Breast epithelium (tissue), 4 donors: ENCODE data around the gene ARHGEF4. TPM values are rescaled to one million over a fixed set of nuclear protein-coding genes. Genes with fewer than 3 reads are reported as not detected.

ENCODE experiments used
- DNase-seq, 2 donors: peaks; one replicate each; pipeline ENCODE4 v3.0.0-alpha.2; 2019; ENCODE audit warnings: low spot score in 2 of 2
- H3K27ac ChIP-seq, 2 donors: fragments of 200-600 bp; sonication (generic) in 1 of 2; one replicate each; pipeline ENCODE4 v1.5.1; 2016 to 2019; ENCODE audit warnings: mild to moderate bottlenecking in 1 of 2
- H3K27me3 ChIP-seq, 2 donors: fragments of 200-600 bp; sonication (generic) in 1 of 2; one replicate each; pipeline versions ENCODE4 v1.5.1 to v1.6.0; 2017 to 2019; ENCODE audit warnings: control low read depth in 1 of 2, mild to moderate bottlenecking in 1 of 2
- H3K36me3 ChIP-seq: fragments of 200-600 bp; one replicate; pipeline ENCODE4 v1.5.1; 2019
- H3K4me1 ChIP-seq, 2 donors: fragments of 200-600 bp; sonication (generic); one replicate each; pipeline ENCODE4 v1.5.1; 2016 to 2019; ENCODE audit warnings: control low read depth in 1 of 2
- H3K4me3 ChIP-seq, 3 donors: fragments of 200-600 bp; sonication (generic); 1 replicate in 2 of 3; 2 replicates in 1 of 3; pipeline ENCODE4 v1.5.1; 2016 to 2019; ENCODE audit warnings: mild to moderate bottlenecking in 3 of 3, moderate library complexity in 2 of 3
- H3K9me3 ChIP-seq, 2 donors: fragments of 200-600 bp; sonication (generic) in 1 of 2; one replicate each; pipeline ENCODE4 v1.5.1; 2016 to 2019; ENCODE audit warnings: control low read depth in 1 of 2
- POLR2A ChIP-seq: fragments of 450-650 bp; IDR thresholded peaks from one replicate; pipeline ENCODE4 v1.6.1; 2016; ENCODE audit warnings: antibody characterized with exemption, mild to moderate bottlenecking, moderate library complexity
- POLR2AphosphoS5 ChIP-seq, 3 donors: sonication (generic); formaldehyde crosslinking; IDR thresholded peaks; one replicate each; pipeline ENCODE4 v1.6.1; 2017; ENCODE audit warnings: antibody characterized with exemption in 3 of 3
- intact Hi-C: fragments of 100-400 bp; cut with DNase I; formaldehyde crosslinking; loops from one replicate; pipeline ENCODE4 v1.15.1; 2023; ENCODE audit warnings: low total_unique reads
- total RNA-seq, 3 donors: library from RNA; depleted of rRNA; stranded (reverse); fragments of >200 nt; gene quantifications; one replicate each; pipeline ENCODE4 v1.1.0, GENCODE V29; 2016
- TF ChIP-seq, protein P1 (sequence below), 3 donors: fragments of 450-650 bp; IDR thresholded peaks; one replicate each; pipeline ENCODE4 v1.5.1; 2016 to 2017; ENCODE audit warnings: antibody characterized with exemption in 3 of 3, mild to moderate bottlenecking in 3 of 3, moderate library complexity in 3 of 3

Gene ARHGEF4
- total RNA-seq, 3 donors from 2014 or later = 7.5 to 10.1 (median 8.0) TPM

DNA sequence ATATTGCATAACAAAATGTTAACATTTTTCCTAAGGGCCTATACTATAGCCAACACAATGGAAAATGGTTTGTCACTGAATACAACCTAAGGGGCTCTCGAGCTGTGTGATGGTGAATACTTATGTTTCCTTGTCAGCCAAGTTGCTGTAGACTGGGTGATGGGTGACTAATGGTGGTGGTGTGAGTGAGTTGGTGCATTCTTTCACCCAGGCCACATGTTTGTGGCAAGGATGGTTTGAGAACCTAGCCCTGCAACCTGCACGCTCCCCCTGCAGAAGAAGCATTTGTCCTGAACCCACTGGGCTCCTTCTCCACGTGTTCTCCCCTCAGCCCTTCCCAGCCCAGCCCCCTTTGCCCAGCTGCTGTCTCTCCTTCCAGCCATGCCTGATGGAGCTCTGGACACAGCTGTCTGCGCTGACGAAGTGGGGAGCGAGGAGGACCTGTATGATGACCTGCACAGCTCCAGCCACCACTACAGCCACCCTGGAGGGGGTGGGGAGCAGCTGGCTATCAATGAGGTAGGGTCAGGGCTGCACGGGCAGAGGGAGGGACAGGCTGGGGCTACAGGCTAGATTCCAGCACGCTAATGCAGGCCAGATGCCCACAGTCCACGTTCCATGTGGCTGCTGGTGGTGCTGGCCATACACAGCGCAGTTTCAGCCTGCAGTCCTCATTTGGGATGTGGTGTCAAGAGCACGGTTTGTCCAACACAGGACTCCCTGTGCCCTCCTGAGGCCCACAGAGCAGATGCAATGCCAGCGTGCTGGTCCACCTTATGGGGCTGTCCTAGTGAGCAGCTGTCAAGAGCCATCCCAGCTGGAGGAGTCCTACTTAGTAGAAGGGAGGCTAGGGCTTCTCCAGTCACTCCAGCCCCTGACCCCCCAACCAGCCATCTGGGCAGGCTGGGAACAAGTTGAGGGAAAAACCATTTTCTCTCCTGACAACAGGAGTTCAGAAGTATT lies 191.1 kb downstream of the ARHGEF4 start:
- peaks cover 0 to 7% of the 10 kb centered on the region in 2 donors for H3K9me3 ChIP-seq
- TF ChIP-seq POLR2AphosphoS5 (IDR thresholded peaks at IDR 0.05) (no peak), POLR2A (no peak)
- TF ChIP-seq, protein P1, sequence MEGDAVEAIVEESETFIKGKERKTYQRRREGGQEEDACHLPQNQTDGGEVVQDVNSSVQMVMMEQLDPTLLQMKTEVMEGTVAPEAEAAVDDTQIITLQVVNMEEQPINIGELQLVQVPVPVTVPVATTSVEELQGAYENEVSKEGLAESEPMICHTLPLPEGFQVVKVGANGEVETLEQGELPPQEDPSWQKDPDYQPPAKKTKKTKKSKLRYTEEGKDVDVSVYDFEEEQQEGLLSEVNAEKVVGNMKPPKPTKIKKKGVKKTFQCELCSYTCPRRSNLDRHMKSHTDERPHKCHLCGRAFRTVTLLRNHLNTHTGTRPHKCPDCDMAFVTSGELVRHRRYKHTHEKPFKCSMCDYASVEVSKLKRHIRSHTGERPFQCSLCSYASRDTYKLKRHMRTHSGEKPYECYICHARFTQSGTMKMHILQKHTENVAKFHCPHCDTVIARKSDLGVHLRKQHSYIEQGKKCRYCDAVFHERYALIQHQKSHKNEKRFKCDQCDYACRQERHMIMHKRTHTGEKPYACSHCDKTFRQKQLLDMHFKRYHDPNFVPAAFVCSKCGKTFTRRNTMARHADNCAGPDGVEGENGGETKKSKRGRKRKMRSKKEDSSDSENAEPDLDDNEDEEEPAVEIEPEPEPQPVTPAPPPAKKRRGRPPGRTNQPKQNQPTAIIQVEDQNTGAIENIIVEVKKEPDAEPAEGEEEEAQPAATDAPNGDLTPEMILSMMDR (IDR thresholded peaks at IDR 0.05) = no peak
- intact Hi-C loops = no loop called here
- no peaks in the 10 kb centered on the region for H3K36me3 ChIP-seq
- no peak overlapping the region for H3K27ac ChIP-seq
- peak in 1 of 2 donors; percentile 9 for DNase-seq
- no peak overlapping the region for H3K4me3 ChIP-seq
- H3K4me1 ChIP-seq = no peaks in the 10 kb centered on the region
- H3K27me3 ChIP-seq = peaks cover 0 to 4% of the 10 kb centered on the region in 2 donors

DNA sequence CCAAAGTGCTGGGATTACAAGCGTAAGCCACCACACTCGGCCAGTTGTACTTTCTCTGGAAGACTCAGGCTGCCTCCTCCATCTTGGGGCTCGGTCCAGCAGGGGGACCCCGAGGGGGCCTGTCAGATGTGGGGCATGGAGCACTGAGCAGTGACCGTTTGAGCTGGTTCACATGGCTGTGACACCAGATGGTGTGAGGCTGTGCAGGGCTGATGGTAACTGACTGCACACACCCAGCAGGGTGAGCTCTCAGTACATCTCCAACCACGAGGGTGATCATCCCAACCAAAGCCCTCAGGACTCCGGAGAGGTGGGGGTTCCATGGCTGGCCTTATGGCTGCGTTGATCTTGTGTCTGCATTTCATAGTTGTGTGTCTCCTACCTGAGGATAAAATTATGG lies 193.1 kb downstream of the ARHGEF4 start:
- H3K9me3 ChIP-seq = peaks cover 0 to 7% of the 10 kb centered on the region in 2 donors
- no peak for TF ChIP-seq POLR2A
- TF ChIP-seq, protein P1 (IDR thresholded peaks at IDR 0.05) = no peak
- TF ChIP-seq POLR2AphosphoS5 (IDR thresholded peaks at IDR 0.05) = no peak
- no peak overlapping the region for H3K27ac ChIP-seq
- H3K36me3 ChIP-seq = no peaks in the 10 kb centered on the region
- H3K4me3 ChIP-seq = no peak overlapping the region
- peak in 1 of 2 donors; percentile 20 for DNase-seq
- peaks cover 0 to 17% of the 10 kb centered on the region in 2 donors for H3K27me3 ChIP-seq
- no peaks in the 10 kb centered on the region for H3K4me1 ChIP-seq
- intact Hi-C loops = no loop called here

DNA sequence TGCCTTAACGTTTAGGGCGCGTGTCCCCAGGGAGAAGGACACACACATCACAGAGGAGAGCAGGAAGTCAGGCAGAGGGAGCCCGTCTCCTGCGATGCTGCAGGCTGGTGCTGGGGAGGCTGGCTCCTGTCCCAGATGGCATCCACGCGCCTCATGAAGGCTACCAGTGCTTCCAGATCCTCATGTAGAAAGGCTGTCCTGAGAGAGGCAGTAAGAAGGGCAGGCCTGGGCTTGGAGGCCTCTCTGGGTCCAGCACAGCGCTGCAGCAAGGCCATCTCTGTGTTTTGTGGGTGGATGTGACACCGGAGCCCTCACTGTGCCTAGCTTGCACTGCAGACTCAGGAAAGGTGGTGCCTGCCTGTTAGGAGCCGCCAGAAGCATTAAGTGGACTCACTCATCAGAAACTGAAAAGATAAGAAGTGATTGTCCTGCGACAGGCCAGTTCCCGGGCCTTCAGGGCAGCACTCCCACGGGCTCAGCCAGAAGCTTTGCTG lies 193.8 kb downstream of the ARHGEF4 start:
- H3K27me3 ChIP-seq = peaks cover 0 to 17% of the 10 kb centered on the region in 2 donors
- TF ChIP-seq, protein P1 (IDR thresholded peaks at IDR 0.05) = no peak
- no peak for TF ChIP-seq POLR2AphosphoS5 (IDR thresholded peaks at IDR 0.05)
- TF ChIP-seq POLR2A = no peak
- intact Hi-C loops = no loop called here
- DNase-seq = peak in 1 of 2 donors; percentile 10
- H3K9me3 ChIP-seq = peaks cover 0 to 7% of the 10 kb centered on the region in 2 donors
- no peaks in the 10 kb centered on the region for H3K36me3 ChIP-seq
- no peaks in the 10 kb centered on the region for H3K4me1 ChIP-seq
- H3K4me3 ChIP-seq = no peak overlapping the region
- H3K27ac ChIP-seq = no peak overlapping the region

GRCh38 chr2:131031431-131031841 lies 194.7 kb downstream of the ARHGEF4 start:
- intact Hi-C loops = no loop called here
- H3K27me3 ChIP-seq = peaks cover 0 to 17% of the 10 kb centered on the region in 2 donors
- no peaks in the 10 kb centered on the region for H3K36me3 ChIP-seq
- H3K4me1 ChIP-seq = no peaks in the 10 kb centered on the region
- no peak for TF ChIP-seq POLR2AphosphoS5 (IDR thresholded peaks at IDR 0.05)
- no peak for TF ChIP-seq POLR2A
- TF ChIP-seq, protein P1 (IDR thresholded peaks at IDR 0.05) = no peak
- no peak overlapping the region for H3K4me3 ChIP-seq
- H3K9me3 ChIP-seq = peaks cover 0 to 7% of the 10 kb centered on the region in 2 donors
- no peak overlapping the region for H3K27ac ChIP-seq
- peak in 1 of 2 donors; percentile 22 for DNase-seq

DNA sequence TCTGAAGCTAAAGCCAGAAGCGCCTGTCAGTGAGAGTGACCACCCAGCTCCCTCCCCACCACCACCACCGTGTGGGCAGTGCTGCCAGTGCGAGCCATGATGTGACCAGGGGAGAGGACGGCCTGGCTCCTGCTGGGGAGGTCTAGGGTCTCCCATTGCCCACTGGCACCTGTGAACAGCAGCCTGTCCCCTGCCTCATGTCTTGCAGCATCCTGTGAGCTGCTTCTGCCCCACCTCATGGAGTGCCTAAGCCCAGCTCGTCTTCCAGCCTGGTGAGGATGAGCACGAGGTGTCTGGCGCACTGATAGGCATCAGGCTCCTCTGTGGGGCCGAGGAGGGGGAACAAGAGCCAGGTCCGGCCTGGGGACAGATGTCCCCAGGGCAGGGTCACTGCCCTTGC lies 195.2 kb downstream of the ARHGEF4 start:
- Histone ChIP-seq H3K36me3 (no peaks in the 10 kb centered on the region), H3K4me1 (no peaks in the 10 kb centered on the region), H3K9me3 (peaks cover 0 to 7% of the 10 kb centered on the region in 2 donors), H3K27ac (no peak overlapping the region), H3K27me3 (peaks cover 0 to 17% of the 10 kb centered on the region in 2 donors), H3K4me3 (no peak overlapping the region)
- intact Hi-C loops = no loop called here
- TF ChIP-seq, protein P1 (IDR thresholded peaks at IDR 0.05) = no peak
- TF ChIP-seq POLR2A = no peak
- no peak for TF ChIP-seq POLR2AphosphoS5 (IDR thresholded peaks at IDR 0.05)
- DNase-seq = peak in 1 of 2 donors; percentile 28
